GM12878 (cell line): ENCODE data around the gene GNPDA2. TPM values are rescaled to one million over a fixed set of nuclear protein-coding genes. Genes with fewer than 3 reads are reported as not detected.

Source experiments
- ATAC-seq: fragments of 200-7000 bp; cut with Tn5 transposase; 3 replicates; pipeline ENCODE4 v1.9.1; 2020; ENCODE audit warnings: mild to moderate bottlenecking, moderate library complexity
- BruUV-seq: library from RNA; stranded (reverse); fragments of 400-500 nt; replicated peaks from 2 replicates; lab custom pipeline; 2021; lab: Mats Ljungman, UMichigan
- CTCF ChIA-PET: fragments of 300-600 bp; sonication (Branson Sonifier 250); formaldehyde crosslinking; extraction: SDS; loops from one replicate; lab custom pipeline; 2021; ENCODE audit warnings: inconsistent platforms; lab: Yijun Ruan, JAX
- POLR2A ChIA-PET: fragments of 350-600 bp; formaldehyde crosslinking; extraction: SDS; loops from one replicate; lab custom pipeline; 2021; ENCODE audit warnings: inconsistent platforms; lab: Charles Lee
- RAD21 ChIA-PET: fragments of 300-600 bp; sonication (Branson Sonifier 250); formaldehyde crosslinking; loops from one replicate; lab custom pipeline; 2023; ENCODE audit warnings: antibody characterized with exemption; ENCODE audit not compliant: unreplicated experiment; lab: Charles Lee
- SMC1A ChIA-PET: fragments of 300-600 bp; sonication (Branson Sonifier 250); formaldehyde crosslinking; loops from one replicate; lab custom pipeline; 2023; ENCODE audit not compliant: unreplicated experiment, uncharacterized antibody; lab: Charles Lee
- DNase-seq: peaks from one replicate; pipeline ENCODE4 v3.0.0-alpha.2; 2011; ENCODE audit warnings: low read depth, low spot score
- FAIRE-seq: peaks from 3 replicates; lab custom pipeline; 2011; peaks lifted over from hg19 to GRCh38; lab: Jason Lieb, UNC
- H2AFZ ChIP-seq: 2 replicates; pipeline ENCODE4 v1.6.0; 2011; ENCODE audit warnings: low read depth, low read length, control low read depth; ENCODE audit not compliant: control insufficient read depth
- H3K27ac ChIP-seq: 2 replicates; pipeline ENCODE4 v1.5.1; 2011; ENCODE audit warnings: control low read depth; ENCODE audit not compliant: control insufficient read depth, insufficient read depth
- H3K27me3 ChIP-seq, 2 experiments: replicated peaks in 1 of 2; 2 replicates each; pipeline versions ENCODE4 v1.6.0 to v1.6.1; 2011; ENCODE audit warnings: low read length in 1 of 2; ENCODE audit not compliant: control insufficient read depth in 2 of 2, insufficient read depth in 2 of 2
- H3K36me3 ChIP-seq, 2 experiments: 2 replicates each; pipeline ENCODE4 v1.5.1; 2011; ENCODE audit warnings: low read length in 1 of 2; ENCODE audit not compliant: control insufficient read depth in 2 of 2, insufficient read depth in 2 of 2
- H3K4me1 ChIP-seq: 2 replicates; pipeline ENCODE4 v1.6.1; 2011; ENCODE audit warnings: mild to moderate bottlenecking, low read length, moderate library complexity, mixed read lengths; ENCODE audit not compliant: control insufficient read depth, insufficient read depth
- H3K4me2 ChIP-seq: 2 replicates; pipeline ENCODE4 v1.6.0; 2011; ENCODE audit warnings: control low read depth; ENCODE audit not compliant: control insufficient read depth, insufficient read depth
- H3K4me3 ChIP-seq: fragments of 200-600 bp; sonication (generic); 2 replicates; pipeline ENCODE4 v1.5.1; 2016
- H3K79me2 ChIP-seq: 2 replicates; pipeline ENCODE4 v1.6.0; 2011; ENCODE audit warnings: low read length; ENCODE audit not compliant: control insufficient read depth, insufficient read depth
- H3K9ac ChIP-seq: 2 replicates; pipeline ENCODE4 v1.8.0; 2011; ENCODE audit warnings: low read length, control low read depth, mixed read lengths; ENCODE audit not compliant: control insufficient read depth, insufficient read depth
- H3K9me3 ChIP-seq: replicated peaks from 3 replicates; pipeline ENCODE4 v1.5.1; 2011; ENCODE audit warnings: mild to moderate bottlenecking, low read length; ENCODE audit not compliant: control insufficient read depth, insufficient read depth
- H4K20me1 ChIP-seq: 2 replicates; pipeline ENCODE4 v1.6.0; 2011; ENCODE audit not compliant: control insufficient read depth, insufficient read depth
- SMAD5 ChIP-seq: IDR thresholded peaks from 2 replicates; pipeline ENCODE4 v1.6.1; 2016; ENCODE audit warnings: antibody characterized with exemption, low read depth
- SREBF2 ChIP-seq: IDR thresholded peaks from 2 replicates; pipeline ENCODE4 v1.6.1; 2012; ENCODE audit warnings: mild to moderate bottlenecking, low read length
- TBL1XR1 ChIP-seq: IDR thresholded peaks from 2 replicates; pipeline ENCODE4 v1.6.1; 2012; ENCODE audit warnings: low read depth, low read length, improper control_type of control experiment
- TCF7 ChIP-seq: IDR thresholded peaks from 2 replicates; pipeline ENCODE4 v1.6.1; 2014; ENCODE audit warnings: antibody characterized with exemption, borderline replicate concordance
- ZNF274 ChIP-seq: IDR thresholded peaks from one replicate; pipeline ENCODE4 v1.8.0; 2011; ENCODE audit not compliant: insufficient read length, insufficient read depth
- WGBS: methylation state at CpG from one replicate; pipeline ENCODE4 v1.1.6; 2016; ENCODE audit warnings: low lambda C conversion rate; ENCODE audit not compliant: insufficient replicate concordance, insufficient coverage; ENCODE audit errors: missing lambda C conversion rate; 5-methylcytosine and 5-hydroxymethylcytosine counted together
- in situ Hi-C: fragments of 300-500 bp; cut with MboI; formaldehyde crosslinking; loops from 9 replicates; pipeline ENCODE4 v1.14.3; 2018; ENCODE audit warnings: mixed read lengths
- intact Hi-C: fragments of 100-400 bp; cut with micrococcal nuclease; formaldehyde crosslinking; loops from one replicate; pipeline ENCODE4 v1.14.2; 2022; ENCODE audit not compliant: unreplicated experiment
- polyA plus RNA-seq, 11 experiments: library from polyadenylated mRNA; depleted of rRNA in 4 of 11; unstranded in 6 of 11; stranded (reverse) in 5 of 11; fragments of >200 nt; fragmentation: Nextera tagmentation in 4 of 11; fragmentation: Illumina TruSeq in 1 of 11; extraction: Ambion mirVana in 4 of 11; extraction: Trizol in 1 of 11; gene quantifications; 1 replicate in 1 of 11; 2 replicates in 10 of 11; pipeline versions ENCODE4 v1.2.1 to v1.2.3, GENCODE V29; 2011 to 2016; ENCODE audit warnings: inconsistent platforms in 2 of 11, missing spikeins in 2 of 11, low read depth in 1 of 11
- total RNA-seq, 4 experiments: library from RNA; depleted of rRNA in 3 of 4; stranded (reverse); fragments of >200 nt in 3 of 4; fragmentation: Illumina TruSeq in 1 of 4; extraction: Trizol in 1 of 4; gene quantifications; 2 replicates each; pipeline versions ENCODE4 v1.2.1 to v1.2.3, GENCODE V29; 2013 to 2021
- TF ChIP-seq, protein P1 (sequence below): fragments of 450-650 bp; IDR thresholded peaks from 2 replicates; pipeline ENCODE4 v1.6.1; 2018; ENCODE audit warnings: borderline replicate concordance, mild to moderate bottlenecking; ENCODE audit not compliant: partially characterized antibody
- TF ChIP-seq, protein P2 (sequence below): fragments of 450-650 bp; IDR thresholded peaks from 2 replicates; pipeline ENCODE4 v1.6.1; 2016; ENCODE audit warnings: mild to moderate bottlenecking
- TF ChIP-seq, protein P3 (sequence below): IDR thresholded peaks from 2 replicates; pipeline ENCODE4 v1.6.1; 2012; ENCODE audit warnings: improper control_type of control experiment, low read depth, low read length; ENCODE audit not compliant: insufficient replicate concordance

Gene GNPDA2
- total and polyA plus RNA-seq, 10 of the 15 experiments (the other 5 are each of a cell fraction or from before 2014, with no cell fraction given), result 16.7 to 45.8 (median 23.8) TPM

DNA sequence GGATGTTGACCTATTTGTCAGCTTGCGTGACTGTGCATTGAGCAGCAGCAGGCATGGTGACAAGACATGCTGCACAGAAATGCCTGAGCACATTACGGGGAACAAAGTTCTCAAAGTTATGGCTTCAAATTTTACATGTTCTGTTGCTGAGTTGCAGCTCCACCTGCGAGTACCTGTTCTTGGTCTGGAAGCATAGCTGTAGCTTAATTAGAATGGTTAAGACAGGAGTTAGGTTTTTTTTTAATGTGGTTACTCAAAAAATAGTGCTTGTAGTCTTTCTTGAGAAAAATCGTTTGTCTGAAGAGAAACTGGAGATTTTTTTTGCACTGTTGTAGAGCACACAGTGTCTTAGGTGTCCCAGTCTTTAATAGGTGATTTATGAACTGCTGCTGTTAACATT lies 38.8 kb upstream of the GNPDA2 start:
- Histone ChIP-seq H3K9me3 (no peaks in the 10 kb centered on the region), H3K4me2 (no peak overlapping the region), H3K9ac (no peak overlapping the region), H4K20me1 (no peaks in the 10 kb centered on the region), H3K4me3 (no peak overlapping the region), H3K36me3 (no peaks in the 10 kb centered on the region), H3K79me2 (no peaks in the 10 kb centered on the region), H3K4me1 (no peaks in the 10 kb centered on the region), H2AFZ (no peak overlapping the region), H3K27me3 (no peaks in the 10 kb centered on the region), H3K27ac (no peak overlapping the region)
- FAIRE-seq, result no peak
- CTCF ChIA-PET, result interaction anchor here (0.6 kb wide), 1 partner anchor 426 kb away, joined by 4 read pairs; no protein-coding TSS in a partner anchor
- RAD21 ChIA-PET, result no interaction called here
- in situ Hi-C loops (loop anchor here (25.0 kb wide), 1 partner anchor 1897 kb away; no protein-coding TSS in a partner anchor), intact Hi-C loops (no loop called here)
- TF ChIP-seq, protein P1, sequence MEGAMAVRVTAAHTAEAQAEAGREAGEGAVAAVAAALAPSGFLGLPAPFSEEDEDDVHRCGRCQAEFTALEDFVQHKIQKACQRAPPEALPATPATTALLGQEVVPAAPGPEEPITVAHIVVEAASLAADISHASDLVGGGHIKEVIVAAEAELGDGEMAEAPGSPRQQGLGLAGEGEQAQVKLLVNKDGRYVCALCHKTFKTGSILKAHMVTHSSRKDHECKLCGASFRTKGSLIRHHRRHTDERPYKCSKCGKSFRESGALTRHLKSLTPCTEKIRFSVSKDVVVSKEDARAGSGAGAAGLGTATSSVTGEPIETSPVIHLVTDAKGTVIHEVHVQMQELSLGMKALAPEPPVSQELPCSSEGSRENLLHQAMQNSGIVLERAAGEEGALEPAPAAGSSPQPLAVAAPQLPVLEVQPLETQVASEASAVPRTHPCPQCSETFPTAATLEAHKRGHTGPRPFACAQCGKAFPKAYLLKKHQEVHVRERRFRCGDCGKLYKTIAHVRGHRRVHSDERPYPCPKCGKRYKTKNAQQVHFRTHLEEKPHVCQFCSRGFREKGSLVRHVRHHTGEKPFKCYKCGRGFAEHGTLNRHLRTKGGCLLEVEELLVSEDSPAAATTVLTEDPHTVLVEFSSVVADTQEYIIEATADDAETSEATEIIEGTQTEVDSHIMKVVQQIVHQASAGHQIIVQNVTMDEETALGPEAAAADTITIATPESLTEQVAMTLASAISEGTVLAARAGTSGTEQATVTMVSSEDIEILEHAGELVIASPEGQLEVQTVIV, result no peak
- TF ChIP-seq SREBF2, result no peak
- POLR2A ChIA-PET, result no interaction called here
- WGBS, result 33% methylated on average over 4 of the region's 4 CpGs
- no peak for ATAC-seq
- DNase-seq, result no peak
- BruUV-seq, result no TSS peak
- SMC1A ChIA-PET, result interaction anchor here (1.2 kb wide), 1 partner anchor 11 kb away, joined by 4 read pairs; no protein-coding TSS in a partner anchor

DNA sequence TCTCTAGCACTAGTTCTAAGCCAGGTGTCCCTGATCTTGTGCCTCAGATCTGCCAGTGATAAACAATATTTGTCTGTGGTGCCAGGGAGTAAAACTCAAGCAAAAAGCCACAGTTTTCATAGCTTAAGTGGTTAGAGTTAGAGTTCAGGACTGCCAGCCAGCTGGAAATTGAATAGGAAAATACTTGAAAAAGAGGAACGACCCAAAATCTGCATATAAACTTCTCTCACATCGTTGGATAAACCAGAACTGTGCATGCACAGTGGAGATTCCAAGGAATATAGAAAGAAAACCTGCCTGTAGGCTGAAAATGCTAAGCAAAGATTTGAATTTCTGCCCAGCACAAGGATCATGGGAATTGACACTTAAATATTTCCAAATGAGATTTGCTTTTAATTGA lies 35.0 kb upstream of the GNPDA2 start:
- Histone ChIP-seq H3K9ac (no peak overlapping the region), H2AFZ (no peak overlapping the region), H3K27ac (no peak overlapping the region), H3K36me3 (no peaks in the 10 kb centered on the region), H3K9me3 (no peaks in the 10 kb centered on the region), H3K4me3 (no peak overlapping the region), H3K4me2 (no peak overlapping the region), H3K27me3 (no peaks in the 10 kb centered on the region), H3K4me1 (no peaks in the 10 kb centered on the region), H3K79me2 (no peaks in the 10 kb centered on the region), H4K20me1 (no peaks in the 10 kb centered on the region)
- DNase-seq (no peak), FAIRE-seq (no peak), ATAC-seq (no peak)
- ChIA-PET CTCF (interaction anchor here (0.8 kb wide), 1 partner anchor 9 kb away, joined by 3 read pairs; no protein-coding TSS in a partner anchor), RAD21 (no interaction called here), POLR2A (no interaction called here), SMC1A (interaction anchor here (1.1 kb wide), 1 partner anchor 1510 kb away, joined by 3 read pairs; no protein-coding TSS in a partner anchor)
- intact Hi-C loops (loop anchor here (5.0 kb wide), 2 partner anchors 681 to 1511 kb away; no protein-coding TSS in a partner anchor), in situ Hi-C loops (loop anchor here (5.0 to 25.0 kb wide), 2 partner anchors 1511 to 1901 kb away; no protein-coding TSS in a partner anchor)
- BruUV-seq, result no TSS peak
- 0% methylated on average over 2 of the region's 2 CpGs for WGBS
- TF ChIP-seq, protein P2, sequence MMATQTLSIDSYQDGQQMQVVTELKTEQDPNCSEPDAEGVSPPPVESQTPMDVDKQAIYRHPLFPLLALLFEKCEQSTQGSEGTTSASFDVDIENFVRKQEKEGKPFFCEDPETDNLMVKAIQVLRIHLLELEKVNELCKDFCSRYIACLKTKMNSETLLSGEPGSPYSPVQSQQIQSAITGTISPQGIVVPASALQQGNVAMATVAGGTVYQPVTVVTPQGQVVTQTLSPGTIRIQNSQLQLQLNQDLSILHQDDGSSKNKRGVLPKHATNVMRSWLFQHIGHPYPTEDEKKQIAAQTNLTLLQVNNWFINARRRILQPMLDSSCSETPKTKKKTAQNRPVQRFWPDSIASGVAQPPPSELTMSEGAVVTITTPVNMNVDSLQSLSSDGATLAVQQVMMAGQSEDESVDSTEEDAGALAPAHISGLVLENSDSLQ, result no peak
- no peak for TF ChIP-seq SMAD5
- TF ChIP-seq, protein P3, sequence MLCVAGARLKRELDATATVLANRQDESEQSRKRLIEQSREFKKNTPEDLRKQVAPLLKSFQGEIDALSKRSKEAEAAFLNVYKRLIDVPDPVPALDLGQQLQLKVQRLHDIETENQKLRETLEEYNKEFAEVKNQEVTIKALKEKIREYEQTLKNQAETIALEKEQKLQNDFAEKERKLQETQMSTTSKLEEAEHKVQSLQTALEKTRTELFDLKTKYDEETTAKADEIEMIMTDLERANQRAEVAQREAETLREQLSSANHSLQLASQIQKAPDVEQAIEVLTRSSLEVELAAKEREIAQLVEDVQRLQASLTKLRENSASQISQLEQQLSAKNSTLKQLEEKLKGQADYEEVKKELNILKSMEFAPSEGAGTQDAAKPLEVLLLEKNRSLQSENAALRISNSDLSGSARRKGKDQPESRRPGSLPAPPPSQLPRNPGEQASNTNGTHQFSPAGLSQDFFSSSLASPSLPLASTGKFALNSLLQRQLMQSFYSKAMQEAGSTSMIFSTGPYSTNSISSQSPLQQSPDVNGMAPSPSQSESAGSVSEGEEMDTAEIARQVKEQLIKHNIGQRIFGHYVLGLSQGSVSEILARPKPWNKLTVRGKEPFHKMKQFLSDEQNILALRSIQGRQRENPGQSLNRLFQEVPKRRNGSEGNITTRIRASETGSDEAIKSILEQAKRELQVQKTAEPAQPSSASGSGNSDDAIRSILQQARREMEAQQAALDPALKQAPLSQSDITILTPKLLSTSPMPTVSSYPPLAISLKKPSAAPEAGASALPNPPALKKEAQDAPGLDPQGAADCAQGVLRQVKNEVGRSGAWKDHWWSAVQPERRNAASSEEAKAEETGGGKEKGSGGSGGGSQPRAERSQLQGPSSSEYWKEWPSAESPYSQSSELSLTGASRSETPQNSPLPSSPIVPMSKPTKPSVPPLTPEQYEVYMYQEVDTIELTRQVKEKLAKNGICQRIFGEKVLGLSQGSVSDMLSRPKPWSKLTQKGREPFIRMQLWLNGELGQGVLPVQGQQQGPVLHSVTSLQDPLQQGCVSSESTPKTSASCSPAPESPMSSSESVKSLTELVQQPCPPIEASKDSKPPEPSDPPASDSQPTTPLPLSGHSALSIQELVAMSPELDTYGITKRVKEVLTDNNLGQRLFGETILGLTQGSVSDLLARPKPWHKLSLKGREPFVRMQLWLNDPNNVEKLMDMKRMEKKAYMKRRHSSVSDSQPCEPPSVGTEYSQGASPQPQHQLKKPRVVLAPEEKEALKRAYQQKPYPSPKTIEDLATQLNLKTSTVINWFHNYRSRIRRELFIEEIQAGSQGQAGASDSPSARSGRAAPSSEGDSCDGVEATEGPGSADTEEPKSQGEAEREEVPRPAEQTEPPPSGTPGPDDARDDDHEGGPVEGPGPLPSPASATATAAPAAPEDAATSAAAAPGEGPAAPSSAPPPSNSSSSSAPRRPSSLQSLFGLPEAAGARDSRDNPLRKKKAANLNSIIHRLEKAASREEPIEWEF, result no peak
- TF ChIP-seq ZNF274, result no peak
- no peak for TF ChIP-seq TCF7
- no peak for TF ChIP-seq TBL1XR1
